Natural killer cell treated with Interleukin-12 subunit alpha and Interleukin-12 subunit beta and Interleukin-15 and Interleukin-18, amount 100 ng/mL, for 72 hours (primary cell): ENCODE measurements around the gene ACO2. TPM values are rescaled to one million over a fixed set of nuclear protein-coding genes. Genes with fewer than 3 reads are reported as not detected.
A peak's percentile ranks its signal among the peaks of the same experiment; 100 is the strongest.
"Not testable (repeated sequence)": the region's sequence is repeated elsewhere in the genome, so short reads cannot be mapped to it uniquely, and the experiment has no call there.

ENCODE experiments used
- ATAC-seq, 2 donors: fragments of 150-1000 bp; cut with Tn5 transposase in 1 of 2; sonication (Bioruptor Pico), chemical (Tn5 transposase) in 1 of 2; 2 replicates each; pipeline ENCODE4 v1.10.0; 2021
- DNase-seq: peaks from one replicate; pipeline ENCODE4 v3.0.0; 2022; ENCODE audit warnings: low spot score
- H3K27ac Mint-ChIP-seq, 2 donors: 1 replicate in 1 of 2; 2 replicates in 1 of 2; pipeline ENCODE4 v1.8.0; 2022; ENCODE audit warnings: mixed read lengths in 2 of 2, mild to moderate bottlenecking in 1 of 2, moderate library complexity in 1 of 2
- H3K27me3 Mint-ChIP-seq, 2 donors: 1 replicate in 1 of 2; 2 replicates in 1 of 2; pipeline ENCODE4 v1.8.0; 2022; ENCODE audit warnings: mixed read lengths in 2 of 2
- H3K36me3 Mint-ChIP-seq: one replicate; pipeline ENCODE4 v1.8.0; 2022; ENCODE audit warnings: mixed read lengths
- H3K4me1 Mint-ChIP-seq, 2 donors: 1 replicate in 1 of 2; 2 replicates in 1 of 2; pipeline ENCODE4 v1.8.0; 2022; ENCODE audit warnings: low read depth in 2 of 2, mixed read lengths in 2 of 2, mild to moderate bottlenecking in 1 of 2
- H3K4me3 Mint-ChIP-seq: one replicate; pipeline ENCODE4 v1.8.0; 2022; ENCODE audit warnings: mixed read lengths
- H3K9me3 Mint-ChIP-seq: 2 replicates; pipeline ENCODE4 v1.8.0; 2022; ENCODE audit warnings: mixed read lengths
- total RNA-seq, 2 donors: library from RNA; stranded (reverse); gene quantifications; one replicate each; pipeline ENCODE4 v1.2.3, GENCODE V29; 2022

The ACO2 gene
- total RNA-seq, 2 donors from 2014 or later: 109 to 113 TPM

DNA sequence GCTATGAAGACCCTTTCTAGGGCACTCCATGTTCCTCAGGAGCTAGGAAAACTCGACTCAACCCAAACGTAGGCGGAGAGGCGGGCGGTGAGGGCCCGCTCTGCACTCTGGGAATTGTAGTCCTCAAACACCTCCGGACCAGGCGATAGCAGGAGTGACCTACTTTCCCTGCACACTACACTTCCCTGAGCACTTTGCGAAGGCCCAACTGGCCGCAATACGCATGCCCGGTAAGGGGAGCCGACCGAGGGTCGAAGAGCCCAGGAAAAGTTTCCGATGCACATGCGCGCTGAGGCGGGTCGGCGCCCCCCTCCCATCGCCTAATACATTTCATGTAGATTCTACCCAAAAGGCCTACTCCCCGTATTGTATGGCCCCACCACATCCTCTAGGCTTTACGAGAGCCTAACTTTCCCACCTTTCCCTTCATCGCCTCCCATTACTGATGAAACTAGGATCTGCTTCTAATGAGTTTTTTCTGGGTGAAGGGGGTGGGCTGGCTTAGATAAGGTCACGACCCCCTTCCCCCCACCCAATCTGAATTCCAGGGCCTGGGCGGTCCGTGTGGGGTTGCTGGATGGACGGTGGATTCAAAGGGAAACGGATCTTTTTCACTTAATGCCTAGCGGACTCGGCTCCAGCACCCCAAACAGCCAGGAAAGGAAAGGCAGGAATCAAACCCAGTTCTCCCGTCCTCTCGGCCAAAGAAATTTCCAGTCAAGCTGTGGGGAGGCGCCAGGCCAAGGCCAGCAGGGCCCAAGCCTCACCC is 24.4 kb upstream of the ACO2 start:
- DNase-seq (peak; percentile 92), ATAC-seq (peak; percentile 72 to 79)
- peak overlapping the region; percentile 98 for H3K4me3 Mint-ChIP-seq
- H3K4me1 Mint-ChIP-seq: peaks cover 27 to 32% of the 10 kb centered on the region in 2 donors
- no peaks in the 10 kb centered on the region for H3K36me3 Mint-ChIP-seq
- no peaks in the 10 kb centered on the region for H3K9me3 Mint-ChIP-seq
- no peaks in the 10 kb centered on the region for H3K27me3 Mint-ChIP-seq
- H3K27ac Mint-ChIP-seq: peak overlapping the region; percentile 85 to 89

DNA sequence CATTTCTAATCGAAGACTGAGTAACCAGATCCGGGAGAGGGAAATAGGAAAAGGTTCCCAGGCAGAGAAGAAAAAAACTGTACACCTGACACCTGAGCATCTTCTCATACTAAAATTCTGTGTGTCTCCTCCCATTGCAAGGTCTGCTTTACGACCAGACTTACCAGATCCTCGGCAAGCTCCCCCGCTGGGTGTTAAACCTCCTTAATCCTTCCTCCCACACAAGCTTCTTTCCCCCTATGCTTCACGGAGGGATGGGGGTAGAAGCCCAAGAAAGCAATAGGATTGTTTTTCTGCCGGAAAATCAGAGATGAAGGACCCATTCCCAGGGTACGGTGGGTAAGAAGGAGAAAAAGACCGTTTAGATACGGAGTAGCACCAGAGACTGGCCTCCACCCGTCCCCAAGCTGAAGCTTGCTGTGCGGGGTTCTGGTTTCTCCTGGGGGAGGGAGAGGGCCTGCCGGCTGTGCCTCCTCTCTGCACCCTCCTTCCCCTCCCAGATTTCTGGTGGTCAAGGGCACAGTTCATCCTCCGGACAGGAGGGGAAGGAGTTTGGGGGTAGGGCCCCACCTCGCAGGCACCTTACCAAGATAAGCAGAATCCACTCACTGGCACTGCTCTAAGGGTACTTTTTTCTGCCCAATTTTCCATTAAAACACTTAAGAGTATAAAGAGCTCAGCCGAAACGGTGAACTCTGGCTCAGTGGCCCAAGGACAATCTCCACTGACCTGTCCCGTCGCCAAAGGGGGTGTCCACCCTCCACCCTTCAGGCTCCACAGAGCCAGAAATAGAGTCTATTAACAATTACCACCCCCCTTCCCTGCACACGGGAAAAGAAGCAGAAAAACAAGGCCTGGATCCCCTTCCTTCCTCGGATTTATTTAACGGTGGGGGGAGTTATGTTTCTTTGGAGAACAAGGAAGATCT is 23.5 kb upstream of the ACO2 start:
- H3K27me3 Mint-ChIP-seq: no peaks in the 10 kb centered on the region
- H3K36me3 Mint-ChIP-seq: no peaks in the 10 kb centered on the region
- H3K9me3 Mint-ChIP-seq: no peaks in the 10 kb centered on the region
- no peak for DNase-seq
- peak overlapping the region; percentile 85 to 89 for H3K27ac Mint-ChIP-seq
- peak overlapping the region; percentile 98 for H3K4me3 Mint-ChIP-seq
- peaks cover 27 to 32% of the 10 kb centered on the region in 2 donors for H3K4me1 Mint-ChIP-seq
- no peak for ATAC-seq

DNA sequence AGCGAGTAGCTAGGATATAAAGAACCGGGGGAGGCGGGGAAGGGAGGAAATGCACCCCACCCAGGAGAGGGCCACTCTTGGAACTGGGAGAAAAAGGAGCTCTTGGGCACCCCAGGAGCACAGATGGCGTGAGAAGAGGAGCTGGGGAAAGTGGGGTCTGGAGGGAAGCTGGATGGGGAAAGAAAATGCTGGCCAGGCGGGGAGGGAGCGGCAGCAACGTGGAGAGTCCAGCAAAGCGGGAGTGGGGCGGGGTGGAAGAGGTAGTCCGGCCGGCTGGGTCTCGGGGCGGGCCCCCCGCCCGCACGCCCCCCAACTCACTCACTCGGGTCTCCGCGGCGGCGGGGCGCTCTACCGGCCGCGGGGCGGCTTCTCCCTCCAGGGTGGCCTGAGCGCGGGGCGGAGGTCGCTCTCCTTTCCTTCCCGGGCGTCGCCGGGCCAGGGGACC is 22.8 kb upstream of the ACO2 start:
- Mint-ChIP-seq H3K36me3 (no peaks in the 10 kb centered on the region), H3K27ac (peak overlapping the region; percentile 85 to 89), H3K27me3 (no peaks in the 10 kb centered on the region), H3K4me1 (peaks cover 27 to 32% of the 10 kb centered on the region in 2 donors), H3K9me3 (no peaks in the 10 kb centered on the region), H3K4me3 (peak overlapping the region; percentile 98)
- no peak for DNase-seq
- ATAC-seq: no peak

DNA sequence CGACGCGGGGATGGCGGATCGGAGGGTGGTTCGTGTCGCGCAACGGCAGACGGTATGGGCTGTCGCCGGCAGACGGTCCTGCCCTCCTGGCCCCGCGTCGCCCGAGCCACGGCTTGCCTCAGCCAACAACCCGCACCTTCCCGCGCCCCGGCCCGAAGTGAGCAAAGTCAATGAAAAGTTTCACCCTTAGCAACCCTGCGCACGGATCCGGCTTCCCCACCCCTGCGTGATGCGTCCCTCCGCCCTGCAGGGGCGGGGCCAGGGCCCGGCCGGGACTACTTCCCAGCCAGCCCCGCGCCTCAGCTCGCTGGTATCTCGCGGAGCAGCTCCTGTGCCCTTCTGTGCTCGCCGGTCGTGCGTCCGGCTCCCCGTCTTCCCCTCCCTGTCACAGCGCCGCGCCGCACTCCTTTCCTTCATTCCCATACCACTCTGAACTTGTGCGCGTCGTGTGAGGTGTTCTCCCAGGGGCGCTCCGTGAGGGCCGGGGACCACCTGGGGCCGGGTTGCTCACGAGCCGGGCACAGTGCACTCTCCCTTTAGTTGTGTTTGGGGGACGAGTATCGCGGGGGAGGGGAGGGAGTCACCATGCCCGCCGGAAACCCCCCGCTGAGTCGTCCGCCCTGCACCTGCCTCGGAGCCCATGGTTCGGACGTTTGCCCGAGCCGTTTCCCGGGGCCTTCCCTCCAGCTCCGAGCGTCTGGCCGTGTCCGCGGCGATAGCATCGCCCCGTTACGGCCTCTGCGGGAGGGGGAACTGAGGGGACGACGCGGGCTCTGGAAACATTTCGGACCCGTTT is 22.1 kb upstream of the ACO2 start, which contains the start of gene TOB2:
TOB2 (minus strand) TSS at position 163 of the 796 bp plus-strand sequence. CDS start 9,456 bp downstream, outside the sequence.
- Mint-ChIP-seq H3K27ac (peak within 1 kb of the TSS; percentile 85 to 89), H3K4me1 (peaks cover 27 to 32% of the 10 kb centered on the region in 2 donors), H3K9me3 (no peaks in the 10 kb centered on the region), H3K36me3 (no peaks in the 10 kb centered on the region), H3K4me3 (peak within 1 kb of the TSS; percentile 98), H3K27me3 (no peaks in the 10 kb centered on the region)
- DNase-seq (peak; percentile 96), ATAC-seq (peak; percentile 85 to 88)

DNA sequence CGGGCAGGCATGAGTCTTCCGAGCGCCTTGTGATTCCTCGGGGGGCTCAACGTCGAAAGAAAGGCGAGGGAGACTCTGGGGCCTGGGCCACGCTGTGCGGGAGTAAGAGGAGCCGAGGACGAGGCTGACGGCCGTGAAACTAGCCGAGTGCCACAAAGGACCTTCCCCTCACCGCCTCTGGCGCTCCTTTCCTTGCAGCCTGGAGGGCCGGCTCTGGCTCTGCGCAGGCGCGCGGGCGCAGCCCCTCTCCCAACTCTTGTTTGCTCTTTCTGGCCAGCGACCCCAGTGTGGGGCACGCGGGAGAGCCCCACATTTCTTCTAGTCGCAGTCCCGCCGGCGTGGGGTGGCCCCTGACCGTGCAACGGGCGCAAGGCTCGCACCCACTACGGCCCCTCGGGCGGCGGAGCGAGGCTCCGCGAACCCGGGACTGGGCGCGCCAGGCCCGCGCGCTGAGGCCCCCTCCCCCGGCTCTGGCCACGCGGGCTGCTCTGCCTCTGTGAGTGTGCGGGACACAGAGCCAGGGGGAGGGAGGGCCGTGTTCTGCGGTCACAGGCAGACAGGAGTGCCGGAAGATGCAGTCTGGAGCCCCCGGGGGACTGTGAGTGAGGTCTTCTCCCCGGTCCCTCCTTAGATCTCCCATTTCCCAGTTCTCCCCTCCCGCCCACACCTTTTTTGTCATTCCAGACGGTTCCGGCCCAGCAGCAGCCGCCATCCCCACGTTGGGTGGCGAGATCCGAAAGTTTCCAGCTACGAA is 21.3 kb upstream of the ACO2 start:
- DNase-seq: peak; percentile 70
- peaks cover 27 to 28% of the 10 kb centered on the region in 2 donors for H3K4me1 Mint-ChIP-seq
- no peaks in the 10 kb centered on the region for H3K27me3 Mint-ChIP-seq
- H3K9me3 Mint-ChIP-seq: no peaks in the 10 kb centered on the region
- H3K27ac Mint-ChIP-seq: peak overlapping the region; percentile 85 to 89
- H3K4me3 Mint-ChIP-seq: peak overlapping the region; percentile 98
- ATAC-seq: peak; percentile 4 to 19
- H3K36me3 Mint-ChIP-seq: no peaks in the 10 kb centered on the region

DNA sequence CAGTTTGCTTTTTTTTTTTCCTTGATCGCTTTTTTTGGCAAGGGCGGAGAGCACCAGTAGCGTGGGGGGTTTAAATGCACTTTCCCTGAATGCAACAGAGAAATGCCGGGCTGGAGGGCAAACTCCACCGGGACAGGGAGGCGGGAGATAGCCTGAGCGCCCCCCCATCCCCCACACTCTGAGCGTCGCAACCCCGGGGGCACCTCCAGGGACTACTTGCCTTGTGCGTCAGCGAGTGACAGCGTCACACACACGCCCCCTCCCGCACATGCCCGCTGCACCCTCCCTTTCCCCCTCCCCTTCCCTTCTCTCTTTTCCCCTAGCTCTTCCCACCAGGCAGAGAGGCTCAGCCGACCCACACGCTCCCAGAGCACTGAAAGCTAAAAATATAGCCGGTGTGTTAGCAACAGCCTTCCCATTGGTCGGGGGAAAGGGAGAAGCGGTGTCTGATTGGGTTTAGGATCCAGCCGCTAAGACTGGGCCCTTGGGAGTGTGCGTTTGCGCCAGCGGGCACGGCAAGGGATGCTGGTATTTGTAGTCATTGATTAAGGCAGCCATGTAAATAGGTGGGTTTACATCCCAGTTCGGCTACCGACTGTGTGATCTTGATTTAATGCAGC is 20.6 kb upstream of the ACO2 start:
- no peaks in the 10 kb centered on the region for H3K27me3 Mint-ChIP-seq
- DNase-seq: peak; percentile 92
- no peaks in the 10 kb centered on the region for H3K36me3 Mint-ChIP-seq
- peak overlapping the region; percentile 85 to 89 for H3K27ac Mint-ChIP-seq
- ATAC-seq: peak; percentile 79 to 80
- no peaks in the 10 kb centered on the region for H3K9me3 Mint-ChIP-seq
- peak overlapping the region; percentile 98 for H3K4me3 Mint-ChIP-seq
- peaks cover 26 to 27% of the 10 kb centered on the region in 2 donors for H3K4me1 Mint-ChIP-seq

DNA sequence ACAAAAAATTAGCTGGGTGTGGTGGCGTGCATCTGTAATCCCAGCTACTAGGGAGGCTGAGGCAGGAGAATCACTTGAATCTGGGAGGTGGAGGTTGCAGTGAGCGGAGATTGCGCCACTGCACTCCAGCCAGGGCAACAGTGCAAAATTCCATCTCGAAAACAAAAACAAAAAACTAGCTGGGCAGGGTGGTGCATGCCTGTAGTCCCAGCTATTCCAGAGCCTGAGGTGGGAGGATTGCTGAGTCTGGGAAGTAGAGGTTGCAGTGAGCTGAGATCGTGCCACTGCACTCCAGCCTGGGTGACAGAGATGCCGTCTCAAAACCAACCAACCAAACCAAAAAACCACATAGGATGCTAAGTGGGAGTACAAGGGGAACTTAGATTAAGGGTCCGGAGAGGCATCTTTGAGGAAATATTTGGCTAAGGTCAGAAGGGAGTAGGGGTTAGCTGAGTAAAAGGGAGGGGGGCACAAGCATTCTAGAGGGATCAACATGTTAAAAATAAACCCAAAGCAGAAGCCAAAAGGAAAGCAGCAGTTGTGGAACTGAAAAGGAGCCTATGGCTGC is 10.7 kb upstream of the ACO2 start:
- ATAC-seq (no peak), DNase-seq (no peak)
- Mint-ChIP-seq H3K4me3 (no peak overlapping the region), H3K9me3 (no peaks in the 10 kb centered on the region), H3K27ac (peak overlapping the region in 1 of 2 donors; percentile 43), H3K36me3 (peaks cover 15% of the 10 kb centered on the region), H3K27me3 (no peaks in the 10 kb centered on the region), H3K4me1 (peaks cover 0 to 6% of the 10 kb centered on the region in 2 donors)

DNA sequence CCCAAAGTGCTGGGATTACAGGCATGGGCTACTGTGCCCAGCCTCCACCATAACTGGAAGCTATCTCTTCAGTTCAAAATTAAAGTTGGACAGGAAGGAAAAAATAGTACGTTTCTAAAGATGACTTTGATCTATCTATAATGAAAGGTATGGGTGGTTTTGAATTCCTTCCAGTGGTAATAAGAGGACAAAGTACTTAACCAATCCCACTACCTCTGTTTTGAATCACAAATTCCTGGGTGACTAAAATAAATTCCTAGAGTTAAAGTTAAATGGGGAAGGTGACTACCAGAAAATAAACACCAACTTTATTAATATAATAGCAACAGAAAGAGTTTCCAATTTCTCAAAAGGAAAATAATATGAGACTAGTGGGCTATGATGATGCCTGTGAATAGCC is 9.5 kb upstream of the ACO2 start:
- Mint-ChIP-seq H3K27me3 (no peaks in the 10 kb centered on the region), H3K27ac (no peak overlapping the region), H3K36me3 (peaks cover 22% of the 10 kb centered on the region), H3K4me3 (no peak overlapping the region), H3K9me3 (no peaks in the 10 kb centered on the region), H3K4me1 (peaks cover 0 to 8% of the 10 kb centered on the region in 2 donors)
- ATAC-seq (no peak), DNase-seq (no peak)

DNA sequence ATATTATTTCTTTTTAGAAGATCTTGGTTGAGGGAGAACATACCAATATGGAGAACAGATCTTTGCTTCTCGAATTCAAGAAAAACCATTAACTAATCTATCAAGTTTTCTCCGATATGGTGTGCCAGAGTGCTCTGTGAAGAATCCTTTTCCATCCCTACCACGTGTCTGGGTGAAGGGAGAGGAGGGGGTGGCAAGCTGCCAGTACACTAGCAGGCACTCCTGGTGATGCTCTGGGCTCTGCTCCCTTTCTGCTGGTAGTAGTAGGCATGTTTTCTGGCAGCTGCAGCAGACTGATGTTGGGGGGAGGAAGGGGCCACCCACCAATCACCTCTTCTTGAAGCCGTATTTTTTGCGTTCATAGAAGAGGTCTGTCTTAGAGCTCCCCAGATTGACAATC is 8.8 kb upstream of the ACO2 start:
- DNase-seq, H3K27me3 Mint-ChIP-seq, H3K9me3 Mint-ChIP-seq, H3K27ac Mint-ChIP-seq, H3K4me3 Mint-ChIP-seq, ATAC-seq: not testable (repeated sequence)
- H3K4me1 Mint-ChIP-seq: peaks cover 0 to 11% of the 10 kb centered on the region in 2 donors
- peaks cover 28% of the 10 kb centered on the region for H3K36me3 Mint-ChIP-seq

DNA sequence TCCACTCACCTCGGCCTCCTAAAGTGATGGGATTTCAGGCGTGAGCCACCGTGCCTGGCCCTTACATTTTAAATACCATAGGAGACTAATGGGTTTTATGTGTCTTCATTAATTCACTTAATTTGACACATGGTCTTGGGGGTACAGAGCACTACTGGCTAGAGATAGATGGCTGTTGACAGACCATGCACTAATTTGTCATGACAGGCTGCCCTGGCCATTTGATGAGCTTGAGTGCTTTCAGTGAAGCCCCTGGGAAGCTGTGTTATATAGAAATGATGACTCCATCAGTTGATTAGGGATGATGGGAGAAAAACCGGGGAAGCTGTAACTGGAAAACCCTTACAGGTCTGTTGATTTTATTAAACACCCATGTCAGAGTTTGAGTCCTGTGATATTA is 7.0 kb upstream of the ACO2 start:
- Mint-ChIP-seq H3K4me1 (peaks cover under 1 to 11% of the 10 kb centered on the region in 2 donors), H3K9me3 (no peaks in the 10 kb centered on the region), H3K27me3 (no peaks in the 10 kb centered on the region), H3K4me3 (no peak overlapping the region), H3K27ac (no peak overlapping the region), H3K36me3 (peaks cover 29% of the 10 kb centered on the region)
- no peak for ATAC-seq
- no peak for DNase-seq

DNA sequence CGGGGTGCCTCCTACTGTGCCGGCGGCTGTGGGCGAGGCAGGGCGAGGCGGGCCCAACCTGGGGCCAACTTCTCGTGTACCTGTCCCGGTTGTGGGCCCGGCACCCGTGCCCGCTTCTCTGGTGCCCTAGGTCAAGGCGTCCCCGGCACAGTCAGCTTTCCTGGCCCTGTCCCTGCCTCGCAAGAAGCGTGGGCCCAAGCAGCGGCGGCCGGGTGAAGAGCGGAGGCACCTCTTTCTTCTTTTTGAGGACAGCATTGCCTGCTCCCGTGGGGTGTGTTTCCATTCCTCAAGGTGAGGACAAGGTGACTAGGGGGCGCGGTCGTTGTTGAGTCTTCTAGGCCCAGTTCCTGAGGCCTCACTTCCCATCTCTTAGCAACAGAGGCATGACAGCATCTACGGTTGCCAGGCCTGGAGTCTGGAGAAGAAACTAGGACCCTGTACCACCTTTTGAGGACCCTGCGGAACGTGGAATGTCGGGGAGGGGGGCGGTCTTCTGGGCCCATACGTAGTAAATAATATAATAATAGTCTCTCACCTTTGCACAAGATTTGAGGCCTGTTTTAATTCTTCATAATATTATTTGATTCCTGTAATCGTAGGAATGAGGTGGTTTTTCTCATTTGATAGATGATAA is 418 bp downstream of the ACO2 start:
- H3K4me1 Mint-ChIP-seq: peaks cover 37% of the 10 kb centered on the region in 2 donors
- no peaks in the 10 kb centered on the region for H3K9me3 Mint-ChIP-seq
- ATAC-seq: no peak
- H3K27ac Mint-ChIP-seq: peak overlapping the region; percentile 95 to 96
- peaks cover 21% of the 10 kb centered on the region for H3K36me3 Mint-ChIP-seq
- peak overlapping the region; percentile 86 for H3K4me3 Mint-ChIP-seq
- H3K27me3 Mint-ChIP-seq: no peaks in the 10 kb centered on the region
- DNase-seq: no peak

DNA sequence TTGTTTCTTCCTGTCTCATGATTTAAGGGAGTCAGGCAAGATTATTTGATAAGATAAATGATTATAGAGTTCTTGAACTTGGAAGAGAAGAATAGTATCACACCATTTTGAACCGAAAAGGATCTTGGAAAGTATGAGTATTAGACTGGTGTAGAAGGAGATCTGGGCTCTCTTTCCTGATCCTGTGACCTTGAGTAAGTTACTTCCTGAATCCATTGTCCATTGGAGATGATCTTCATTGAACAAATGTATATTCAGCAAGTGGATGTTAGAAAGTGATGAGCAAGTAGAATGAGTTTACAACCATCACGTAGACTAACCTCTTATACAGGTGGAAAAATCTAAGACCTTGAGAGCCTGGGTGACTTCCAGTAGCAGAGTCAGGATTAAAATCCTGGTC is 2.0 kb downstream of the ACO2 start:
- peaks cover 15% of the 10 kb centered on the region for H3K36me3 Mint-ChIP-seq
- H3K9me3 Mint-ChIP-seq: no peaks in the 10 kb centered on the region
- peaks cover 35 to 37% of the 10 kb centered on the region in 2 donors for H3K4me1 Mint-ChIP-seq
- DNase-seq (no peak), ATAC-seq (no peak)
- peak overlapping the region; percentile 29 for H3K4me3 Mint-ChIP-seq
- H3K27ac Mint-ChIP-seq: peak overlapping the region; percentile 95 to 96
- no peaks in the 10 kb centered on the region for H3K27me3 Mint-ChIP-seq
